Neuronal stem cell (in vitro differentiated cells): ENCODE data around the gene PDE11A.
A peak's percentile ranks its signal among the peaks of the same experiment; 100 is the strongest.

Source experiments
- DNase-seq: peaks from one replicate; pipeline ENCODE4 v3.0.0-alpha.2; 2013; ENCODE audit warnings: low spot score
- H2AFZ ChIP-seq: one replicate; pipeline ENCODE4 v1.6.1; 2013; ENCODE audit warnings: mild to moderate bottlenecking, low read length, inconsistent platforms
- H2AK5ac ChIP-seq: 2 replicates; pipeline ENCODE4 v1.6.1; 2013; ENCODE audit warnings: low read depth, mild to moderate bottlenecking, inconsistent platforms, low read length, moderate library complexity, mixed read lengths
- H2BK120ac ChIP-seq: 2 replicates; pipeline ENCODE4 v1.6.1; 2013; ENCODE audit warnings: low read depth, mild to moderate bottlenecking, inconsistent platforms, low read length, moderate library complexity, mixed read lengths
- H2BK12ac ChIP-seq: one replicate; pipeline ENCODE4 v1.6.1; 2013; ENCODE audit warnings: low read length, inconsistent platforms
- H2BK15ac ChIP-seq: 2 replicates; pipeline ENCODE4 v1.6.1; 2013; ENCODE audit warnings: mild to moderate bottlenecking, low read length, inconsistent platforms, mixed read lengths
- H2BK5ac ChIP-seq: one replicate; pipeline ENCODE4 v1.6.1; 2013; ENCODE audit warnings: inconsistent platforms, mild to moderate bottlenecking, low read length, moderate library complexity
- H3K14ac ChIP-seq: one replicate; pipeline ENCODE4 v1.6.1; 2013; ENCODE audit warnings: low read length, inconsistent platforms
- H3K18ac ChIP-seq: 2 replicates; pipeline ENCODE4 v1.6.1; 2013; ENCODE audit warnings: low read length, inconsistent platforms
- H3K23ac ChIP-seq: 2 replicates; pipeline ENCODE4 v1.6.1; 2013; ENCODE audit warnings: low read depth, mild to moderate bottlenecking, mixed read lengths, low read length, inconsistent platforms; ENCODE audit not compliant: poor library complexity
- H3K27ac ChIP-seq: replicated peaks from 3 replicates; pipeline ENCODE4 v1.5.1; 2013; ENCODE audit warnings: low read length, inconsistent platforms
- H3K27me3 ChIP-seq, 3 experiments: 2 replicates each; pipeline ENCODE4 v1.6.1; 2013; ENCODE audit warnings: low read length in 3 of 3, mild to moderate bottlenecking in 2 of 3, inconsistent platforms in 1 of 3, low read depth in 1 of 3, mixed read lengths in 1 of 3, moderate library complexity in 1 of 3; ENCODE audit not compliant: control insufficient read depth in 3 of 3, insufficient read depth in 3 of 3
- H3K36me3 ChIP-seq, 2 donors: replicated peaks in 1 of 2; 2 replicates each; pipeline ENCODE4 v1.6.1; 2013; ENCODE audit warnings: low read length in 2 of 2; ENCODE audit not compliant: control insufficient read depth in 2 of 2, insufficient read depth in 2 of 2
- H3K4ac ChIP-seq: 2 replicates; pipeline ENCODE4 v1.6.1; 2013; ENCODE audit warnings: inconsistent platforms, mild to moderate bottlenecking, low read length, moderate library complexity
- H3K4me1 ChIP-seq, 2 donors: 1 replicate in 1 of 2; 2 replicates in 1 of 2; pipeline ENCODE4 v1.6.1; 2013; ENCODE audit warnings: low read length in 2 of 2, low read depth in 1 of 2; ENCODE audit not compliant: control insufficient read depth in 2 of 2, insufficient read depth in 1 of 2
- H3K4me2 ChIP-seq: one replicate; pipeline ENCODE4 v1.6.1; 2013; ENCODE audit warnings: mild to moderate bottlenecking, low read length, inconsistent platforms; ENCODE audit not compliant: insufficient read depth, poor library complexity, severe bottlenecking
- H3K4me3 ChIP-seq, 2 donors: 2 replicates each; pipeline ENCODE4 v1.5.1; 2013; ENCODE audit warnings: low read length in 2 of 2, mild to moderate bottlenecking in 2 of 2, inconsistent platforms in 1 of 2, moderate library complexity in 1 of 2
- H3K79me1 ChIP-seq: one replicate; pipeline ENCODE4 v1.6.1; 2013; ENCODE audit warnings: low read depth, mild to moderate bottlenecking, inconsistent platforms, low read length, moderate library complexity
- H3K9ac ChIP-seq: one replicate; pipeline ENCODE4 v1.6.1; 2013; ENCODE audit warnings: mild to moderate bottlenecking, low read depth, low read length, inconsistent platforms; ENCODE audit not compliant: poor library complexity
- H3K9me3 ChIP-seq, 2 donors: replicated peaks in 1 of 2; 2 replicates each; pipeline versions ENCODE3 to v1.6.1; 2013; ENCODE audit warnings: low read length in 2 of 2, mild to moderate bottlenecking in 2 of 2, inconsistent platforms in 1 of 2, low read depth in 1 of 2, mixed read lengths in 1 of 2, moderate library complexity in 1 of 2; ENCODE audit not compliant: control insufficient read depth in 2 of 2, insufficient read depth in 1 of 2
- H4K8ac ChIP-seq: one replicate; pipeline ENCODE4 v1.6.1; 2013; ENCODE audit warnings: low read depth, mild to moderate bottlenecking, inconsistent platforms, low read length, moderate library complexity
- H4K91ac ChIP-seq: one replicate; pipeline ENCODE4 v1.6.1; 2013; ENCODE audit warnings: low read length, low read depth, mild to moderate bottlenecking, inconsistent platforms; ENCODE audit not compliant: poor library complexity
- WGBS, 2 donors: extraction: QIAGEN DNeasy Blood & Tissue Kit; methylation state at CpG; one replicate each; pipeline ENCODE4 v1.1.7; 2013; ENCODE audit warnings: missing lambda C conversion rate in 2 of 2, mixed read lengths in 1 of 2; ENCODE audit not compliant: insufficient read length in 2 of 2, insufficient replicate concordance in 1 of 2; ENCODE audit errors: extremely low coverage in 2 of 2; 5-methylcytosine and 5-hydroxymethylcytosine counted together

PDE11A gene

GRCh38 chr2:177588671-177589070 is 483.9 kb downstream of the PDE11A start:
- Histone ChIP-seq H2BK15ac (no peak overlapping the region), H3K23ac (no peak overlapping the region), H3K4me2 (no peak overlapping the region), H4K91ac (no peak overlapping the region), H2BK5ac (no peak overlapping the region), H3K4me1 (peaks cover 1 to 4% of the 10 kb centered on the region in 2 donors), H2AK5ac (no peak overlapping the region), H3K4me3 (no peak overlapping the region), H2BK120ac (no peak overlapping the region), H3K4ac (no peak overlapping the region), H4K8ac (no peak overlapping the region), H3K27me3 (no peaks in the 10 kb centered on the region), H3K9me3 (no peaks in the 10 kb centered on the region), H3K14ac (no peak overlapping the region), H2BK12ac (no peak overlapping the region), H3K79me1 (no peaks in the 10 kb centered on the region), H3K18ac (no peak overlapping the region), H3K36me3 (no peaks in the 10 kb centered on the region), H3K27ac (no peak overlapping the region), H2AFZ (no peak overlapping the region), H3K9ac (no peak overlapping the region)
- no CpG with 5 or more reads among the region's 3 CpGs for WGBS, 2 donors
- no peak for DNase-seq

GRCh38 chr2:177587371-177587770 is 485.2 kb downstream of the PDE11A start:
- Histone ChIP-seq H3K27me3 (no peaks in the 10 kb centered on the region), H3K4me3 (no peak overlapping the region), H3K79me1 (no peaks in the 10 kb centered on the region), H3K23ac (no peak overlapping the region), H4K91ac (no peak overlapping the region), H2BK15ac (no peak overlapping the region), H3K9me3 (no peaks in the 10 kb centered on the region), H3K27ac (no peak overlapping the region), H3K18ac (no peak overlapping the region), H3K4me2 (no peak overlapping the region), H3K4me1 (no peaks in the 10 kb centered on the region), H2AK5ac (no peak overlapping the region), H3K9ac (no peak overlapping the region), H2BK5ac (no peak overlapping the region), H2AFZ (no peak overlapping the region), H4K8ac (no peak overlapping the region), H3K36me3 (no peaks in the 10 kb centered on the region), H3K4ac (no peak overlapping the region), H2BK12ac (no peak overlapping the region), H3K14ac (no peak overlapping the region), H2BK120ac (no peak overlapping the region)
- DNase-seq, result no peak
- no CpG with 5 or more reads among the region's 1 CpG for WGBS, 2 donors

GRCh38 chr2:177586154-177586553 is 486.4 kb downstream of the PDE11A start:
- no peak overlapping the region for H3K27ac ChIP-seq
- H3K27me3 ChIP-seq, result no peaks in the 10 kb centered on the region
- no peaks in the 10 kb centered on the region for H3K79me1 ChIP-seq
- H3K4me2 ChIP-seq, result no peak overlapping the region
- H3K9ac ChIP-seq, result no peak overlapping the region
- H4K91ac ChIP-seq, result no peak overlapping the region
- no peak overlapping the region for H4K8ac ChIP-seq
- no peak overlapping the region for H3K14ac ChIP-seq
- H3K4ac ChIP-seq, result no peak overlapping the region
- no peak overlapping the region for H3K4me3 ChIP-seq
- H2AK5ac ChIP-seq, result no peak overlapping the region
- no peaks in the 10 kb centered on the region for H3K36me3 ChIP-seq
- H2BK120ac ChIP-seq, result no peak overlapping the region
- H3K23ac ChIP-seq, result no peak overlapping the region
- no peak overlapping the region for H3K18ac ChIP-seq
- H2AFZ ChIP-seq, result no peak overlapping the region
- H2BK12ac ChIP-seq, result no peak overlapping the region
- DNase-seq, result no peak
- H3K4me1 ChIP-seq, result no peaks in the 10 kb centered on the region
- no peak overlapping the region for H2BK15ac ChIP-seq
- H2BK5ac ChIP-seq, result no peak overlapping the region
- no peaks in the 10 kb centered on the region for H3K9me3 ChIP-seq
- no CpG with 5 or more reads among the region's 1 CpG for WGBS, 2 donors

GRCh38 chr2:177585234-177585863 is 487.2 kb downstream of the PDE11A start:
- Histone ChIP-seq H3K4ac (no peak overlapping the region), H3K23ac (no peak overlapping the region), H2BK15ac (no peak overlapping the region), H3K4me2 (no peak overlapping the region), H2BK12ac (no peak overlapping the region), H3K36me3 (no peaks in the 10 kb centered on the region), H3K14ac (no peak overlapping the region), H3K27me3 (no peaks in the 10 kb centered on the region), H3K4me1 (no peaks in the 10 kb centered on the region), H3K4me3 (peak overlapping the region in 1 of 2 donors; percentile 19), H2AFZ (no peak overlapping the region), H3K9me3 (no peaks in the 10 kb centered on the region), H4K91ac (no peak overlapping the region), H2AK5ac (no peak overlapping the region), H2BK120ac (no peak overlapping the region), H3K18ac (no peak overlapping the region), H3K27ac (no peak overlapping the region), H3K9ac (no peak overlapping the region), H4K8ac (no peak overlapping the region), H3K79me1 (no peaks in the 10 kb centered on the region), H2BK5ac (no peak overlapping the region)
- WGBS, 2 donors, result no CpG with 5 or more reads among the region's 5 CpGs
- DNase-seq, result no peak
